Spinal cord (tissue), 10 donors: ENCODE results near the gene OSGIN1. TPM values are rescaled to one million over a fixed set of nuclear protein-coding genes. Genes with fewer than 3 reads are reported as not detected.

ENCODE experiments used
- DNase-seq, 6 donors: peaks; one replicate each; pipeline versions ENCODE4 v3.0.0 to v3.0.0-alpha.2; 2013 to 2015; ENCODE audit warnings: low spot score in 6 of 6, low read depth in 4 of 6
- H3K27ac ChIP-seq: one replicate; pipeline ENCODE4 v1.5.1; 2013; ENCODE audit warnings: low read depth, low read length, control low read depth
- H3K27me3 ChIP-seq: one replicate; pipeline ENCODE4 v1.6.1; 2013; ENCODE audit warnings: low read length; ENCODE audit not compliant: control insufficient read depth, insufficient read depth
- H3K36me3 ChIP-seq: one replicate; pipeline ENCODE4 v1.6.1; 2013; ENCODE audit warnings: low read length; ENCODE audit not compliant: control insufficient read depth, insufficient read depth
- H3K4me1 ChIP-seq: one replicate; pipeline ENCODE4 v1.6.1; 2013; ENCODE audit warnings: low read length; ENCODE audit not compliant: control insufficient read depth, insufficient read depth
- H3K4me3 ChIP-seq: one replicate; pipeline ENCODE4 v1.5.1; 2013; ENCODE audit warnings: low read depth, low read length, control low read depth
- H3K9me3 ChIP-seq: one replicate; pipeline ENCODE4 v1.6.1; 2013; ENCODE audit warnings: low read length; ENCODE audit not compliant: control insufficient read depth, insufficient read depth
- WGBS: methylation state at CpG from one replicate; pipeline ENCODE4 v1.1.5; 2013; ENCODE audit warnings: missing lambda C conversion rate; ENCODE audit not compliant: insufficient coverage; 5-methylcytosine and 5-hydroxymethylcytosine counted together
- polyA plus RNA-seq, 2 donors: library from polyadenylated mRNA; unstranded; fragments of 120-200 nt; gene quantifications; one replicate each; pipeline ENCODE4 v1.2.1, GENCODE V29; 2013; ENCODE audit not compliant: insufficient read length in 2 of 2
- total RNA-seq, 2 donors: library from RNA; depleted of rRNA in 1 of 2; stranded (reverse); fragments of 120-200 nt in 1 of 2; fragments of >200 nt in 1 of 2; gene quantifications; one replicate each; pipeline versions ENCODE4 v1.2.3 to v1.2.4, GENCODE V29; 2013 to 2014
- donor health status: healthy.

OSGIN1 gene
- total and polyA plus RNA-seq, 4 donors: 0.20 to 1.2 (median 0.68) TPM

DNA sequence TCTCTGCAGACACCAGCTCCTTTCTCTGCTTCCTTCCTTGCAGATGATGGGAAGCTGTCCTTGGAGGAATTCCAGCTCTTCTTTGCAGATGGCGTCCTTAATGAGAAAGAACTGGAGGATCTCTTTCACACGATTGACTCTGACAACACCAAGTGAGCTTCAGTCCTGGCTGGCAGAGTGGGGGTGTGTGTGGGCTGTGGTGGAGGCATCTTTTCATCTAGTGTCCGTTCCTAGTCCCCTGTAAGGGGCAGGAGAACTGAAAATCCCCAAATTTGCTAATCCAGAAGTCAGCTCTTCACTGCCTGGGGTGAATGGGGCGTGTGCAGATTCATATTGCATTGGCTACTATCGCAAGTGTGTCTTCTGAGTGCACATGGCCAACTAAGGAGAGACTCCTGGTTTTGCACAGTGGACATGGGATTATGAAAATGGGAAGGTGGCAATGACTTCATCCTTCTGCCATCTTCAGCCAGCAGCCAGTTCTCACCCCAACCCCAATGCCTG, 25.4 kb downstream of the OSGIN1 start:
- DNase-seq: no peak
- Histone ChIP-seq H3K4me3 (no peak overlapping the region), H3K9me3 (no peaks in the 10 kb centered on the region), H3K27me3 (no peaks in the 10 kb centered on the region), H3K36me3 (peaks cover 20% of the 10 kb centered on the region), H3K4me1 (peaks cover 13% of the 10 kb centered on the region), H3K27ac (no peak overlapping the region)
- 84% methylated on average over 4 of the region's 5 CpGs for WGBS

DNA sequence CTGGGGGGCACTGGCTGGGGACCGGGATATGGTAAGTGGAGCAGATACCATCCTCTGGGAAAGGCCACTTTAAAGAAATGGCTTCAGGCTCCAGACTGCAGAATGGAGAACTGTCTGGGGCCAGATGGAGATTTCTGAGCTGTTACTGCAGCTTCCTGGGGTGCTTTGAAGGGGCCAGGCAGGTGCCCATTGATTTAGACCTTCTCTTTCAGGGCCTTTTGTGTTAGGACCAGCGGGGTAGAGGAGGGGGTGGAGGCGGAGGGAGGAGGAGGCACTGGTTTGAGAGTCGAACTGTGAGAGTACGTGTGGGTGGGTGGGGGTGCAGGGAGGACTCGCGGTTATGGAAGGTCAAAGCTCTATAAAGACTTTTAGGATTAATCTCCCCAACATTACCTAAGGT, 26.4 kb downstream of the OSGIN1 start:
- Histone ChIP-seq H3K4me1 (peaks cover 7% of the 10 kb centered on the region), H3K36me3 (peaks cover 20% of the 10 kb centered on the region), H3K27me3 (no peaks in the 10 kb centered on the region), H3K27ac (no peak overlapping the region), H3K9me3 (no peaks in the 10 kb centered on the region), H3K4me3 (no peak overlapping the region)
- DNase-seq: no peak
- 67% methylated on average over 1 of the region's 7 CpGs for WGBS

GRCh38 chr16:83980794-83981193, 27.8 kb downstream of the OSGIN1 start:
- Histone ChIP-seq H3K9me3 (no peaks in the 10 kb centered on the region), H3K4me1 (no peaks in the 10 kb centered on the region), H3K27ac (no peak overlapping the region), H3K27me3 (no peaks in the 10 kb centered on the region), H3K36me3 (peaks cover 20% of the 10 kb centered on the region), H3K4me3 (no peak overlapping the region)
- 88% methylated on average over 2 of the region's 2 CpGs for WGBS
- DNase-seq: no peak

DNA sequence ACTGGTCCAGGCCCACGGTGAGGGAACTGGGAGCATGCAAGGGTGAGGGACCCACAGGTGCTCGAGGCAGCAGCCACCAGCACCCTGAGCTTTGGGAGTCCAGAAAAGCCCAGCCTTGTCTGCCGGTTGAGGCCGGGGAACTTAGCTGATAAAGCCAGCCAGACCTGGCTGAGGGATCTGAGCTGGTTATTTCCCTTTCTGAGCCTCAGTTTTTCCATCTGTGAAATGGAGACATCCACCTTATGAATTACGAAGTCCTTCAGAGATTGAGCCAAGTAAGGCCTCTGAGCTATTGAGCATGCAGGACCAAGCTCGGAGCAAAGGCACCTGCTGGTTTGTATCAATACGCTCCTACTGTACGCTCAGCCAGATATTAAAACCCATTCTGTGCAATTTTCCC, 28.8 kb downstream of the OSGIN1 start:
- H3K4me1 ChIP-seq: no peaks in the 10 kb centered on the region
- H3K4me3 ChIP-seq: no peak overlapping the region
- H3K27ac ChIP-seq: no peak overlapping the region
- WGBS: 97% methylated on average over 8 of the region's 8 CpGs
- H3K36me3 ChIP-seq: peaks cover 20% of the 10 kb centered on the region
- H3K9me3 ChIP-seq: no peaks in the 10 kb centered on the region
- H3K27me3 ChIP-seq: no peaks in the 10 kb centered on the region
- no peak for DNase-seq

DNA sequence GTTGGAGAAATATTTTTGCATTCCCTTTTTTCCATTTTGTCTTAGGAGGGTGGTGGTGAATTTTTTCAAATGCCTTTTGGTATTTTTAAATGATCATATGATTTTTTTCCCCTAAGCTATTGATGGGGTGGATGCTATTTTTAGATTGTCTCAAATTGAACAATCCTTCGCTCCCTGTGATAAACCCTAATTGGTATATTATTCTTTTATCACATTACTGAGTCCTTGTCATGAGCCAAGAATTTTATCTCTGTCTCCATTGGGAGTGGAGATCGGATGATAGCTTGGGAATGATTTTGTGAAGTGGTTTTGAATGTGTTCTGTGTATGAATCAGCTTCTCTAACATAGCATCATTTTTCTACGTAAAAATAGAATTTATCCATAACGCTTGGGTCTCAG, 30.5 kb downstream of the OSGIN1 start:
- no peak overlapping the region for H3K27ac ChIP-seq
- WGBS: no CpG with 5 or more reads among the region's 4 CpGs
- DNase-seq: peak in 1 of 6 donors; percentile 60
- H3K4me3 ChIP-seq: no peak overlapping the region
- H3K9me3 ChIP-seq: no peaks in the 10 kb centered on the region
- no peaks in the 10 kb centered on the region for H3K4me1 ChIP-seq
- H3K27me3 ChIP-seq: no peaks in the 10 kb centered on the region
- peaks cover 20% of the 10 kb centered on the region for H3K36me3 ChIP-seq

- H3K36me3 ChIP-seq: peaks cover 9% of the 10 kb centered on the region
- H3K4me1 ChIP-seq: peaks cover 27% of the 10 kb centered on the region
- DNase-seq: peak in 2 of 6 donors; percentile 73 to 84
- no peaks in the 10 kb centered on the region for H3K9me3 ChIP-seq
- 30% methylated on average over 6 of the region's 8 CpGs for WGBS
- H3K27me3 ChIP-seq: no peaks in the 10 kb centered on the region
- H3K27ac ChIP-seq: no peak overlapping the region
- no peak overlapping the region for H3K4me3 ChIP-seq
These were observed 36.3 kb downstream of the OSGIN1 start for GRCh38 chr16:83989300-83989699.

DNA sequence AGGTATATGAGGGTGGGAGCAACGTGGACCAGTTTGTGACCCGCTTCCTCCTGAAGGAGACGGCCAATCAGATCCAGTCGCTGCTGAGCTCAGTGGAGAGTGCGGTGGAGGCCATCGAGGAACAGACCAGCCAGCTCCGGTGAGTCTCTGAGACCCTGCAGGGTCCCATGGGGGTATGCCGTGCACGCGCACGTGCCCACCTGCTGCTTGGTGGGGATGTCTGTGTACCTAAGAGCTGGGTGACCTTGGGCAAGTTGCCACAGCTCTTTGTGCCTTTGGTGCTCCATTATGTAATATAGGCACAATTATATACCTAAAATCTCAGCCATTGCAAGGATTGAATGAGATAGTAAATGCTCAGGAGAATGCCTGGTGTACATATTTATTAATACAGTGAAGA, 37.5 kb downstream of the OSGIN1 start:
- WGBS: 88% methylated on average over 11 of the region's 11 CpGs
- no peak overlapping the region for H3K27ac ChIP-seq
- H3K9me3 ChIP-seq: no peaks in the 10 kb centered on the region
- peaks cover 34% of the 10 kb centered on the region for H3K4me1 ChIP-seq
- peaks cover 14% of the 10 kb centered on the region for H3K36me3 ChIP-seq
- no peaks in the 10 kb centered on the region for H3K27me3 ChIP-seq
- no peak for DNase-seq
- H3K4me3 ChIP-seq: no peak overlapping the region

- 56% methylated on average over 6 of the region's 6 CpGs for WGBS
- H3K27ac ChIP-seq: peak overlapping the region; percentile 49
These were observed 39.6 kb downstream of the OSGIN1 start for GRCh38 chr16:83992624-83993023.

DNA sequence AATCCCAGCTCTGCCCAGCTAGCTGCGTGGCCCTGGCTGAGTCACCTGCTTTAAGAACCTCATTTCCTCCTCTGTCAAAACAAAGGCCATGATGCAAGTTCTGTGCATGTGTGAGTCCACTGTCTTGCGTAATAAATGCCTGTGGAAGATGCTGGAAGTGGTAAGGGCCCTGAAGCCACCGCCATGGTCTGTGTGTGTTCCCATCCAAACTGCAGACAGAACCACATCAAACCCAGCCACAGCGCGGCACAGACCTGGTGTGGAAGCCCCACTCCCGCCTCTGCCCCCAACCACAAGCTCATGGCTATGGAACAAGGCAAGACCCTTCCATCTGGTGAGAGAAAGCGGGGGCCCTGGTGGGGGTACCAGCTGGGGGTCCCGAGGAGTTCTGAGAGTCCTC, 41.0 kb downstream of the OSGIN1 start:
- no peak overlapping the region for H3K4me3 ChIP-seq
- no peaks in the 10 kb centered on the region for H3K27me3 ChIP-seq
- no peak overlapping the region for H3K27ac ChIP-seq
- H3K36me3 ChIP-seq: peaks cover 30% of the 10 kb centered on the region
- DNase-seq: no peak
- peaks cover 54% of the 10 kb centered on the region for H3K4me1 ChIP-seq
- 83% methylated on average over 5 of the region's 8 CpGs for WGBS
- no peaks in the 10 kb centered on the region for H3K9me3 ChIP-seq

More at GRCh38 chr16:83992624-83993023, 39.6 kb downstream of the OSGIN1 start:
- peak in 2 of 6 donors; percentile 57 to 68 for DNase-seq
- no peaks in the 10 kb centered on the region for H3K9me3 ChIP-seq
- no peaks in the 10 kb centered on the region for H3K27me3 ChIP-seq
- H3K4me3 ChIP-seq: no peak overlapping the region
- peaks cover 52% of the 10 kb centered on the region for H3K4me1 ChIP-seq
- H3K36me3 ChIP-seq: peaks cover 19% of the 10 kb centered on the region

DNA sequence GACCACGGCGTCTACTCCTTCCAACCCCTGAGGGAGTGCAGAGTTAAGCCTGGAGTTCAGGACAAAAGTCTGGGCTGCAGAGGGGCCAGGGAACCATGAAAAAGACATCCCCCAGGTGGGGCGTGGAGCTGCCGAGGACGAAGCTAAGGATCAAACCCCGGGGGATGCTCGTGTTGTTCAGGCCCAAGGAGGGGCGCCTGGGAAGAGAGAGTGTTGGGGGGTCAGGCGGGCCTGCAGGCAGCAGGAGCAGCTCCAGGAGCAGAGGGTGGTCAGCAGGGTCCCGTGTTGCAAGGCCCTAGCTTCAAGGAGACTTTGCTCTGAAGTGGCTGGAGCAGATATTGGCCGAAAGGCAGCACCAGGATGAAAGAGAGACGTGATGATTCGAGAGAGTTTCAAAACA, 41.7 kb downstream of the OSGIN1 start:
- WGBS: 73% methylated on average over 11 of the region's 13 CpGs
- no peak overlapping the region for H3K27ac ChIP-seq
- no peak for DNase-seq

More for the DNA sequence above, 41.7 kb downstream of the OSGIN1 start:
- H3K4me1 ChIP-seq: peaks cover 55% of the 10 kb centered on the region
- H3K9me3 ChIP-seq: no peaks in the 10 kb centered on the region
- peaks cover 36% of the 10 kb centered on the region for H3K36me3 ChIP-seq
- no peak overlapping the region for H3K4me3 ChIP-seq
- no peaks in the 10 kb centered on the region for H3K27me3 ChIP-seq
